Hematopoietic multipotent progenitor cell (in vitro differentiated cells): Measurements from ENCODE around the gene PTPRT. TPM values are rescaled to one million over a fixed set of nuclear protein-coding genes. Genes with fewer than 3 reads are reported as not detected.

Source experiments
- DNase-seq, 3 donors: peaks; one replicate each; pipeline ENCODE4 v3.0.0-alpha.2; 2011 to 2015; ENCODE audit warnings: low read depth in 2 of 3, low spot score in 2 of 3
- total RNA-seq: library from RNA; depleted of rRNA; stranded (reverse); fragments of >200 nt; gene quantifications from one replicate; pipeline ENCODE4 v1.2.3, GENCODE V29; 2012

PTPRT gene
- total RNA-seq, 1 donor: under 0.01 TPM

DNA sequence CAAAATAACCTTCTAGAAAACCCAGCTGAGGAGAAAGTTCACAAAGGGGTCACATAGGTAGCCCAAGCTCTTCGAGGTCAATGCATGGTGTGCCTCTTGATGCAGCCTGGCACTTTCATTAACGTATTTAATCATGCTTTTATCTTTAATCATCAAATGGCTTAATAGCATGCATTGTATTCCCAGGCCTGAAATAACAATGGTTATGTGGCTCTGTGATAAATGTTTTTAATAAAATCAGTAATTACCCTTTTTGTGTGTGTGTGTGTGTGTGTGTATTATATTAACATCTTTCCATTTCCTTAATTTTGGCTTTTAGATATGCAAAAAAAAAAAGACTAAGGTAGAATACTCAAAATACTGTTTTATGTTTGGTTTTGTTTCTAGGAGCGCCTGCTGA, 681.8 kb downstream of the PTPRT start:
- DNase-seq: no peak

DNA sequence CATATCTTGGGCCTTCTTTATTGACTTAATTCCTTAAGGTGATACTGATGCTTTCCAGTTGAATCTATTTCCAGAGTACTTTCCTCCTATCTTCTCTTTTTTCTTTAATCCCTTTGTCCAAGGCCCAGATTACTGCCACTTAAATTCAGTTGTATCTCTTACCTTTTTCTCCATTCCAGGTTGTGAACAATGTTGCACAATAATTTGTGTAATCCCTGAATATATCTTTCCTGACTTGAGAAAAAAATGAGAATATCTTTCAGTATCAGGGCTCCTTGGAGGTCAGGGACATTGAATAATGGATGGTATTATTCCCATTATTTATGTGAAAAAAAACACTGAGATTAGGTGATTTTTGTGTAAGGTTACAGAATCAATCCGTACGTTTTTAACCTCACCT, 683.3 kb downstream of the PTPRT start:
- DNase-seq: no peak

DNA sequence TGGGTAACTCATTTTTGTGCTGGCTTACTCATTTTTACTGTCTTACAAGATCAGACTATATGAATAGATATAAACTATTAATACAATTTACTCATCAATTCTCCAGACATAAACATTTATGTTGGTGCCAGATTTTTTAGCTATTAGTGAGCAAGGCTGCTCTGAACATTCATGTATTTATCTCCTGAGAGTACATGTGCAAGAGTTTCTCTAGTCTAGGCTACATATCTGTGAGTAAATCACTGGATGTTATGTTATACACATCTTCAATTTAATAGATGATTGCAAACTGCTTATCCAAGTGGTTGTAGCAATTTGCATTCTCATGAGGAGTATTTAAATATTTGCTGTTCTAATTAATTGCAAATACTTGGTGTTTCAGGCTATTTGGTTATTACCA, 687.1 kb downstream of the PTPRT start:
- DNase-seq: no peak

DNA sequence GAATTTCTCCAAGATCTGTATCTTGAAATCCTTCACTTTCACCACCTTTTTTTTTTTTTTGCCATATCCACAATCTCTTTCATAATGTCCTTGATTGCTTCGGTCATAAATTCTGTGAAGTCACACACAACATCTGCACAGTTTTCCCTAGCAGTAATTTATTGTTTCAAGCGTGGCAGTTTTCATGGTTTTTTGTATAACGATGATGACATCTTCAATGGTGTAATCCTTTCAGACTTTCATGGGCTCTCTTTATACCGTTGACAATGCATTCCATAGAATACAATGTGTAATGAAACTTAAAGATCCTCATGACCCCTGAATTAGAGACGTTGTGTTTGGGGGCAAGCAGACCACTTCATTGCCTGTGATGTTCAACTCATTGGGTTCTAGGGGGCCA, 693.1 kb downstream of the PTPRT start:
- no peak for DNase-seq

DNA sequence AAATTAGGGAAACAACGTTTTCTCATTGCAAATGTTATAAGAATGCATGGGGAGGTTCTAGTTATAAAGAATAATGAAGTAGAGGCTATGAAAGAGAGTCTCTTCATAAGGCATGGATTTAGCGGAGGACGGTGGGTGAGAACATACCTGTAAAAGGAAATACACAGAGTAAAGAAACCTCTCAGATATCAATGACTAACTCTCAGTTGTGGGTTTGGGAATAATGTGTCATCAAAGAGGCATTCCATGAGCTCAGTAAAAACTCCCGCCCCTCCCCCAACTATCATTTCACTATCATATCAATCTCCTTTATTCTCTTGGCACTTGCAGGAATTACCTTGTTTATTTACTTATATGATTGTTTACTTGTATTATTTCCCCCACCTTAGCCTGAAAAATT, 695.4 kb downstream of the PTPRT start:
- DNase-seq: no peak

DNA sequence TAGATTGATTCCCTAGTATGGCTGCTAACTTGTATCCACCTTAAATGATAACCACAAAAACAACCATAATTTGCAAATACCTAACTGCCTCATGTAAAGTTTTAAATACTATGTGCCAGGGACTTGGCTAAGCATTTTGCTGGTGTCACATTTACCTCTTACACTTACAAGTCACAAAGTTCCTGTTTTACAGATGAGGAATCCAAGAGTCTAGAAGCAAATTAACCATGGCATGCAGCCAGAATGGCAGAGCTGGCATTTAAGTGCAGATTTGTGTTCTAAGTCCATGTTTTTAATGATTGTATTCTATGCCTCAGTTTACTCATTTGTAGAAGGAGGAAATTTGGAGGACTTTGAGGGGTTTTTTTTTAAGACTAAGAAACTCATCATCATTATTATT, 696.7 kb downstream of the PTPRT start:
- no peak for DNase-seq

DNA sequence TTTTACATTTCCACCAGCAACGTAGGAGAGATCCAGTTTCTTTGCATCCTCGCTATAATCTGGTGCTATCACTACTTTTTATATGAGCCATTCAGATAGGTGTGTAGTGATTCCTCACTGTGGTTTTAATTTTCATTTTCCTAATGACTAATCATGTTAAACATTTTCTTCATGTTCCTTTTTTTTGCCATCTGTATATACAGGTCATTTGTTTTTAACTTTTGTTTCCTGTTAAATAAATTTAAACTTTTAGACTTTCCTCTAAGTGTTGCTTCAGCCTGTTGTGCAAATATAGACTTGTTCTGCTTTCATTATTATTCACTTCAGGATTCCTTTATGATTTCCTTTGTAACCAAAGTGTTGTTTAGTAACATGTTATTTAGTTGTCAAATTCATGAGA, 697.4 kb downstream of the PTPRT start:
- no peak for DNase-seq

DNA sequence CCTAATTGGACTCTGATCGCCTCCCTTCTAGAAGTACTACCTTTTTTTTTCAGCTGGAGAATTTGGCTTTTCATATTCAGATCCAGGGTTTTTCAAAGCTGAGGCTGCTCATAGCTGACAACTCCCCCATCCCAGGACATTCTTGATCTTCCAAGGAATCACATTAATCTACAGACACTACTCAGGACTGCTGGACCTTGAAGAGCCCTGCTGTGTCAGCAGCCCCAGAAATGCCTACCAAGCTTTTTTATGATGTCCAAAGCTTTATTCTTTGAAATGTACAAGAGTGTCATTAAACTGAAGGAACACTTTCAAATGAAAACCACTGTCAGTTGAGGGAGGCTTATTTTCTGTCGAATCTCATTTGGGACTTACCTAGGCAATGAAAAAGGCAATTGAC, 704.1 kb downstream of the PTPRT start:
- no peak for DNase-seq

DNA sequence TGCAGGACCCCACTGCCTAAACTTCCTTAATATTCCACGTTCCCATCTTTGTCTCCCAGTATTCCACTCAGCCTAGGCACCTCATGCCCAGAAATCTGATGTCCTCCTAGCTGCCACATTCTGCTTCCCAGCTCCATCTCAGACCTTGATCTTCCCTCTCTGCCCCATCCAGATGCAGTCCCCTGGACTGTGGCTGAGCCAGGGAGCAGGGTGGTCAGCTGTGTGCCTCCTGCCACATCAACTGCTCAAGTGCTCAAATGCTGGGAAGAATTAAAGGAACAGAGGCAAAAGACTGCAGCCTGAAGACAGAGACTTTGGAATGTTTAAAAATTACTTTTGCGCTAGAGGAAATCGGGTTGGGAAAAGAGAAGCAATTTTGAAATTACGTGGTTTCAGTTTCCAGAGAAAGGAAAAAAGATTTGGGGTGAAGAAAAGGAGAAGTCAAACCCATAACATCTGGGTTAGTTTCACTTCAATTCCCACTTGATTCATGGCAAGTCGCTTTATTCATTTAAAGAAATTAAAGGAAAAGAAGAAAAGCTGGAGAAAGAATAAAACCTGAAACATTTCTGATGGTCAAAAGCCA, 704.8 kb downstream of the PTPRT start:
- no peak for DNase-seq

DNA sequence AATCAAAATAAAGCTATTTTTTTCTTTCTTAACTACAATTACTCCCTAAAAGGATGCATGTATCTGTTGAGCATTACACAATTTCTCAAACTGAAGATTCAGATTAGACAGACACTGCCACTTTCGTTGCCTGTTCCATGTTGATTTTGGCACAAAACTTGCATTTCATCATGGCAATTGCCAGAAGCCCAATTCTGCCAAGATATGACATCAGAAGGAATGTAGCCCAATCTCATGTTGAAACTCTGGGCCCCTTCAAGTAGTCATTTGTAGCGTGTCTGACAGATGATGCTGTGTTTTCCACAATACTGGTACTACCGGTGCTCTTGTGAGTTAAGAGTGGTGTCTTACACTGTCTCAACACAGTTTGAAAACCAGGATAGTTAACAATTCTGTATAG, 705.4 kb downstream of the PTPRT start:
- DNase-seq: no peak

DNA sequence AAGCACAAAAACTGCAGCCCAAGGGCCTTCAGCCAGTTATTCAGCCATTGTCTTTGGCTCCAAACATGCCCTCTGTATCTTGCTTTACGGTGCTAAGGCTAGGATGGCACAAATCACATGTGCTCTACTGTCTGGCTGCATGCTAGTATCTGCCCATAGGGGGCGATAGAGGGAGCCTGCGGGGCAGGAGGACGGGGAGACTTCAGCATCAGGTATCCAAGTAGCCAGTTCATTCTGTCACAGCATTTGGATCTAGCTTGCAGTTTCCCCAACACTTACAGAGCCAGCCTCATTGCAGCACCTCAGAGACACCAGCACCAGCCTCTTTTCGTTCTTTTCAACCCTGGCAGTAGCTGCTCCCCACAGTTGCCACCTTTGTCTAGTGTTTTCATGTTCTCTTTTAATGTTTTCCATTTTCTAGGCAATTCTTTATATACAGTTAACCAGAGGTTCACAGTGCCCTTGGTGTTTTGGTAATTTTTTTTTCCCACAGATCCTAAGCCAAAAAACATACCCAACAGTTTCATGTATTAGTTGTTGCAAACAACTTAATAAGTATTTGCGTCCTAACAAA, 705.9 kb downstream of the PTPRT start:
- DNase-seq: no peak

DNA sequence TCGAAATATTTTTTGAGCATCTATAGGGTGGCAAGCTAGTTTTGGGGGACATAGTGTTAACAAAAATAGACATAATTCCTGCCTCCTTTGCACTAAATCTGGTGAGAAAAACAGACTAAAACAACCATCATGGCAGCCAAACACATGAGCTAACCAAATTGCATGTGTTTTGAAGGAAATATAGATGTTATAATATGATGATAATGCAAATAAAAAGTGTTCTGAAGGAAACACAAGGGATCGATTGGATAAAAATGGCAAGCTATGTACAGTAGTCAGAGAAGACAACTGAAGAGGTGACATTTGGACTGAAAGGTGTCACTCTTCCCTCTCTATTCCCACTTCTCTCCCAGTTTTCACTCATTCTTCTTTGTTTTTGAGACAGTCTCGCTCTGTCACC, 706.9 kb downstream of the PTPRT start:
- DNase-seq: no peak

DNA sequence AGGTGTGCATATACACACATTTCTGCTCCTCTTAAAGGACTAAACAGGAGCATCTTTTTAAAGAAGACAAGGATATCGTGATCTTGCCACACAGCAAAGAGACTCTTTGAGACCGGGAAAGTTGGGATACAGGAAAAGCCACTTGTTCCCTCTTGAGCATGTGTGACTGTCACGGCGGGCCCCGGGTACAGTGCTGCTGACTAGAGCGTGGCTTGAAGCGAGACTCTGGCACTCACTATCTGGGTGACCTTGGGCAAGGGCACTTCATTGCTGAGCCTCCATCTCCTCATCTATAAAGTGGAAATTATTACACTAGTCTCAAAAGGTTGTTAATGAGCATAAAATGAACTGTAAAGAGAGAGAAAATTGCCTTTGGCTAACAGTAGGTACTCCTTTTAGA, 713.9 kb downstream of the PTPRT start:
- no peak for DNase-seq

DNA sequence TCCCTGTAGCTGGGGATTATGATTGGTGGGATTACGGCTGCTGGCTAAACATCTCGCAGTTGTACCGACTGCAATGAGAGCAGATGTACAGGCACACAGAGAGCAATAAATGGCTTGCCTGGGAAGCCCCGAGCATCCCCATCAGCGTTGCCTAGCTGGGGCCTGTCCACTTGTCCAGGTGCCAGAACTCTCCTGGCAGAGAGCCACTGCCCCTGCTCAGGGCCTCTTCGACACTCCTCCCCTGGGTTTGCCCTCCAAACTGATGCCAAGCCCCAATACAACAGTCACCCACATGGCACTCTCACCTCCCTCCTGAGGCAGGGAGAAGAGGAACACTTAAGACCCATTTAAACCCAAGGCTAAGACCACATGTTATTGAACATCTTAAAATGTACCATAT, 715.1 kb downstream of the PTPRT start:
- DNase-seq: no peak

DNA sequence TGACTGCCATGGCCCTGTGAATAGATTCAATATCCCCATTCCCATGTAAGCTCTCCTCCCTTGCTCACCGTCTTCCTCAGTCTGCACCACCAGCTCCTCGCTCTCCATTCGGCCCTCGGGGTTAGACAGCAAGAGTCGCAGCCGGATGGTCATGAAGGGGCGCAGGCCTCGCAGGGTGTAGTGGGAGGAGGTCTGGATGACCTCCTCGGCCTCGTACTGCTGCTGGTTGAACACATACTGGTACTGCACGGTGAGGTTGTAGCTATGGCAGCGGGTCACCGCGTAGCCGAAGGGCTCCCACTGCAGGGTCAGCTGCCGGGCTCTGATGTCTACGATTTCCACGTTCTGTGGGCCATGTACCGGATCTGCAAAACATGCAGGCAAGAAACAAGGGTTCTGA, 717.5 kb downstream of the PTPRT start:
- no peak for DNase-seq

DNA sequence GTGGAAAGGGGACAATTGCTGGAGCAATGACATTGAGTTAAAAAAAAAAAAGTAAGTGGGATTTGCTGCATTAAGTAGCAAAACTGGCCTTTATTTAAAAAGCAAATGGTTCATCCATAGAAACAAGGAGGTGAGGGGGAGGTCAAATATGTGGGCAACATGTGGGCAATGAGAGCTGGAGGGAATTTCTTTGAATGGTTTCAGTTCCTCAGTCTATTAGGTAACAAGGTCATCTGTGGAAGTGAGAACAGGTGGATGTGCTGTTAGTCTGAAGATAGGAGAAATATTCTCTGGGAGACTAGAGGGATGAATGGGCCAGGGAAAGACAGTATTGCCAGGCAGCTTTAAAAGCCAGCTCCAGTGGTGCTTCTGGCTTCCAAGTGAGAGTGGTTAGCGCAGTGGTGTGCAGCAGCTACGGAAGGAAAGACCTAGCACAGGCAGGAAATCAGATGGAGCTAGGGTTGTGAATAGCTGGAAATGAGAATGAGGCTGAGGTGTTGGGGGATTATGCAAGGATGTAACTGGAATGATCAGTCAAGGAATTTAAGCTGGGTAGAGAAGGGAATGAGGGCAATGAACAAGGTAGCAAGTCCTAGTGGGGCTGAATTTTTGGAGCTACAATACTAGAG, 727.6 kb downstream of the PTPRT start:
- DNase-seq: no peak

DNA sequence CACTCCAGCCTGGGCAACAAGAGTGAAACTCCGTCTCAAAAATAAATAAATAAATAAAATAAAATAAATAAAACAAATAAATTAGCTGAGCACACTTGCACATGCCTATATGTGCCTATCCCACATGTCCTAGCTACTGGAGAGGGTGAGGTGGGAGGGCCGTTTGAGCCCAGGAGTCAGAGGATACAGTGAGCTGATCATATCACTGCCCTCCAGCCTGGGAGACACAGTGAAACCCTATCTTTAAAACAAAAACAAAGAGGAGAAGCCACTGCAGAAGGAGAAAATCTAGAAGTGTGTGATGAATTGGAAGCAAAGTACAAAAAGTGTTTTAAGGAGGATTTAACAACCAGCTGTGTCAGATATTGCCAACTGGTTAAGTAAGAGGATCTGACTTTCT, 728.4 kb downstream of the PTPRT start:
- no peak for DNase-seq

DNA sequence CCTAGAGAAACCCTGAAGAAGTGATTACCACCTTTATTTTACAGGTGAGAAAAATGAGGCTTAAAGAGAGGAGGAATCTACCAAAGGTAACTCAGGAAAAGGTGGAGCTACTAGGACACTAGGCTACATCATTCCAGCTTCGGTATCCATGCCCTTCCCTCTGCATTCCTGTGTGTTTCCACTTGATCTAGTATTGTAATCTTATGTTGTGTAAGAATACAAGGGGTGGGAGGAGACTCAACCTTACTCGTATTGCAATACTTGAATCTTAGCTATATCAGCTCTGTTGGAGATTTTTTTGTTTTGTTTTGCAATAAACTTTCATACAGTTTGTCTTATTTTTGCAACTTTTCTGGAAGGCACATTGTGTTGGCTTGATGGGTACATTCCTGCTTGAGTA, 742.4 kb downstream of the PTPRT start:
- DNase-seq: no peak

DNA sequence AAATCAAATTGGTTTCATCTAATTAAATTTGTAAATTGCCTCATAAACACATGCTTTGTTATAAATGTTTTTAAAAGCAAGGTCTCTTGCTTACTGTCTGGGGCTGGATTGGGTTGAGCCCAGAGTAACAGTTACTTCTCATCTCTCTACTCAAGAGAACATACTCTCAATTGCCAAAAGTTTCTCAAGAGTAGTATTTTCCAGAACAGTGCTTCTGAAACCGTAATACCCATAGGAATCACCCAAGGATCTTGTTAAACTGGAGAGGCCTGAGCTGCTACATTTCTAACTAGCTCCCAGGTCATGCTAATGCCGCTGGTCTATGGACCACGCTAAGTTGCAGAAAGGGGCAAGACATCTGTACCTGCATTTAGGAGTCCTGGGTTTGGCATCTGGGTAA, 744.9 kb downstream of the PTPRT start:
- no peak for DNase-seq

DNA sequence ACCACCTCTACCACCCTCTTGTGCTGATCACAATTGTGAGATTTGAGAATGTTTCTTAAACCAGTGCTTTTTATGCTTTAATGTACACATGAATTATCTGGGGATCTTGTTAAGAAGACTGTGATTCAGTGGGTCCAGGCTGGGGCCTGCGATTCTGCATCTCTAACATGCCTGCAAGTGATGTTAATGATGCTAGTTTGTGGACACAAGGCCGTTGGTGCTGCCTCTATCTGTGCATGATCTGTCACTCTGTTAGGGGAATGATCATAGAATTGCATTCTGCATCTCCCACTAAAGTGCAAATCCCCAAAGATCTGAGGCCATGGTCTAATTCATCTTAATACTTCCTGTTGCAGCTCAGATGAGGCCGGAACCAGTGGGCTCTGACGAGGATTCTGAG, 746.5 kb downstream of the PTPRT start:
- no peak for DNase-seq

DNA sequence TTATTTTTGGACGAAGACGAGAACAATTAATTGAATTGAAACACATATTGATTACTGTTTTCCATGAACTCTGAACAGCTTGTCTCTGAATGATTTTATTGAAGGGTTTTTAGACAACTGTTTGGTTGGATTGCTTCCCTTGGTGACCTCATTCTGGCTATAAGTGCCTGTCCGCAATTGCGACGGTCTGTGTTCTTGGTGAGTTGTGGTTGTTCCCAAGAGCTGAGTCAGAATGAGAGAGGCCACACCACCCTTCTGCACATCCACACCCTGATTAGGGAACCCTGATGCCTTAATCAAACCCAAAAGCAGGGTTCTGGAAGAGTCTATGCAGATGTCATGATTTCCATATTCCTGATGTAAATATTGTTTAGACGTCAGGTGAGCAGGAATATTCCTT, 747.0 kb downstream of the PTPRT start:
- DNase-seq: no peak

DNA sequence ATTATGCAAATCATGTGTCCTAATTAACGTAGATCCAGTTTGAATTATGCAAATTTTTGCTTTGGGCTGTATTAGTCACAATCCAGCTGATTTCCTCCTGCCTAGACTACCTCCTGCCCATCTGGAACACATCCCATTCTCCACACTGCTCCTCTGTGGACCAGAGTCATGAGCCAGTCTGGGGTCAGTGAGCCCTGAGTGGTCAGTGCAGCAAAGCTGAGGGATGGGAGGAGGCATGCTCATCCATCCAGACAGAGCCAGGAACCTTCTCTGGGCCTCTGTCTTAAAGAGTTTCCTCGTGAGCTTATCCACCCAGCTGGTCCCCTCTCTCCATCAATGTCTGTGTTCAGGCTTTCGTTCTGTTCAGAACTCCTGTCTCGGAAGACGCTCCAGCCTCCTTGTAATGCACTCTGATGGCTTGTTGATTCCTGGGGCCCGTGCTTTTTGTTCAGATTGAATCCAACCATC, 747.8 kb downstream of the PTPRT start:
- DNase-seq: no peak
